K562 (cell line): ENCODE data around the gene RPL7A. TPM values are rescaled to one million over a fixed set of nuclear protein-coding genes. Genes with fewer than 3 reads are reported as not detected.

ENCODE experiments used
- CBX1 ChIP-seq: sonication (generic); IDR thresholded peaks from 2 replicates; pipeline ENCODE4 v1.6.1; 2016; ENCODE audit warnings: antibody characterized with exemption, low read depth, mild to moderate bottlenecking
- HMG20A ChIP-seq: fragments of 450-650 bp; formaldehyde crosslinking; conservative IDR thresholded peaks from 2 replicates; pipeline ENCODE4 v1.4.0; 2020; ENCODE audit warnings: mild to moderate bottlenecking, mixed read lengths
- ILK ChIP-seq: fragments of 450-650 bp; IDR thresholded peaks from 2 replicates; pipeline ENCODE4 v1.6.1; 2016; ENCODE audit warnings: missing genetic modification characterization, low read depth, mild to moderate bottlenecking, missing compliant biosample characterization, moderate library complexity, borderline replicate concordance
- PTRF ChIP-seq: fragments of 450-650 bp; IDR thresholded peaks from 2 replicates; pipeline ENCODE4 v1.6.1; 2016; ENCODE audit warnings: mild to moderate bottlenecking, missing genetic modification characterization, missing compliant biosample characterization
- PYGO2 ChIP-seq: fragments of 450-650 bp; IDR thresholded peaks from 2 replicates; pipeline ENCODE4 v1.6.1; 2016; ENCODE audit warnings: mild to moderate bottlenecking, missing genetic modification characterization, moderate library complexity, missing compliant biosample characterization
- SAP30 ChIP-seq: fragments of 200-600 bp; sonication (generic); IDR thresholded peaks from 2 replicates; pipeline ENCODE4 v1.6.1; 2012; ENCODE audit warnings: borderline replicate concordance, low read depth, mild to moderate bottlenecking, moderate library complexity, low read length, control low read depth, inconsistent platforms; ENCODE audit not compliant: insufficient read depth, poor library complexity, severe bottlenecking
- ZBTB40 ChIP-seq, 2 experiments: fragments of 450-650 bp in 1 of 2; sonication (generic) in 1 of 2; formaldehyde crosslinking in 1 of 2; IDR thresholded peaks; 2 replicates each; pipeline versions ENCODE4 v1.7.1 to v1.9.0; 2016 to 2022; ENCODE audit warnings: inconsistent platforms in 1 of 2, mild to moderate bottlenecking in 1 of 2, missing genetic modification reagents in 1 of 2
- ZNF239 ChIP-seq: fragments of 250-450 bp; sonication (Bioruptor Pico); IDR thresholded peaks from 2 replicates; pipeline ENCODE4 v1.4.0; 2020; ENCODE audit warnings: mild to moderate bottlenecking
- polyA plus RNA-seq, 8 experiments: library from polyadenylated mRNA; depleted of rRNA in 4 of 8; stranded (reverse) in 5 of 8; unstranded in 3 of 8; fragments of >200 nt; fragmentation: Nextera tagmentation in 2 of 8; fragmentation: Illumina TruSeq in 1 of 8; extraction: Ambion mirVana in 2 of 8; extraction: Trizol in 1 of 8; gene quantifications; 2 replicates each; pipeline versions ENCODE4 v1.2.1 to v1.2.3, GENCODE V29; 2011 to 2014; ENCODE audit warnings: inconsistent platforms in 1 of 8, missing spikeins in 1 of 8
- total RNA-seq, 7 experiments: library from RNA; depleted of rRNA in 6 of 7; stranded (reverse); fragments of >200 nt in 6 of 7; fragmentation: Illumina TruSeq in 2 of 7; extraction: Trizol in 2 of 7; gene quantifications; 2 replicates each; pipeline versions ENCODE4 v1.2.1 to v1.2.3, GENCODE V29; 2011 to 2021; ENCODE audit warnings: low replicate concordance in 1 of 7
- TF ChIP-seq, protein P1 (sequence below): fragments of 250-450 bp; sonication (Bioruptor Pico); IDR thresholded peaks from 2 replicates; pipeline ENCODE4 v1.4.0; 2020; ENCODE audit warnings: mild to moderate bottlenecking, moderate library complexity
- TF ChIP-seq, protein P2 (sequence below): fragments of 250-450 bp; sonication (Bioruptor Pico); IDR thresholded peaks from 2 replicates; pipeline ENCODE4 v1.5.0; 2021
- TF ChIP-seq, protein P3 (sequence below): fragments of 250-450 bp; sonication (Bioruptor Pico); IDR thresholded peaks from 2 replicates; pipeline ENCODE4 v1.4.0; 2020; ENCODE audit warnings: borderline replicate concordance
- TF ChIP-seq, protein P4 (sequence below): fragments of 450-650 bp; formaldehyde crosslinking; IDR thresholded peaks from 2 replicates; pipeline ENCODE4 v1.4.0; 2020; ENCODE audit warnings: mild to moderate bottlenecking, mixed read lengths

The RPL7A gene
- total and polyA plus RNA-seq, 9 of the 15 experiments (the other 6 are each of a cell fraction or from before 2014, with no cell fraction given): 1,935 to 3,760 (median 2,652) TPM

DNA sequence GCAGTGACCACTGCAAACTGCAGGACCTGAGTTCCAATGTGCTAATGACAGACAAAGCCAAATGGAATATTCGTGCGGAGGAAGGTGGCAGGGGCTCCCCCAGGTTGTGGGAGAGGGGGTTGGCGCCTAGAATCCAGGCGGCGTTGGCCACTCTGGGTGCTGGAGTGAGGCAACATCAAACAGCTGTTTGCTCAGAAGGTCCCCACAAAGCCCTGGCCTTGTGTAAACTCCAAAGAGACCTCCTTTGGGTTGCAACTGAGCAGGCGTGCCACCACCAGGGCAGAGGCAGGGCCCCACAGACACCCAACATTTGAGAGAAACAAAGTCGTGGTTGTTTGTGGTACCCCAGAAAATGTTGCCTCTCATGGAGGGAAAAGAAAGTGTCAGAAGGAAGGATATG is 42.7 kb downstream of the RPL7A start (continued):
- TF ChIP-seq ZBTB40 (IDR thresholded peaks at IDR 0.05) (no peak), ZBTB40 (CRISPR knock-in tag; IDR thresholded peaks at IDR 0.05) (no peak), ILK (tag) (no peak), CBX1 (no peak), ZNF239 (CRISPR knock-in tag) (no peak), PYGO2 (tag) (no peak), SAP30 (no peak), PTRF (tag) (no peak), HMG20A (no peak)
- TF ChIP-seq, protein P1, sequence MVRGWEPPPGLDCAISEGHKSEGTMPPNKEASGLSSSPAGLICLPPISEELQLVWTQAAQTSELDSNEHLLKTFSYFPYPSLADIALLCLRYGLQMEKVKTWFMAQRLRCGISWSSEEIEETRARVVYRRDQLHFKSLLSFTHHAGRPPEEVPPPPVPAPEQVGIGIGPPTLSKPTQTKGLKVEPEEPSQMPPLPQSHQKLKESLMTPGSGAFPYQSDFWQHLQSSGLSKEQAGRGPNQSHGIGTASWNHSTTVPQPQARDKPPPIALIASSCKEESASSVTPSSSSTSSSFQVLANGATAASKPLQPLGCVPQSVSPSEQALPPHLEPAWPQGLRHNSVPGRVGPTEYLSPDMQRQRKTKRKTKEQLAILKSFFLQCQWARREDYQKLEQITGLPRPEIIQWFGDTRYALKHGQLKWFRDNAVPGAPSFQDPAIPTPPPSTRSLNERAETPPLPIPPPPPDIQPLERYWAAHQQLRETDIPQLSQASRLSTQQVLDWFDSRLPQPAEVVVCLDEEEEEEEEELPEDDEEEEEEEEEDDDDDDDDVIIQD (CRISPR knock-in tag): no peak
- TF ChIP-seq, protein P2, sequence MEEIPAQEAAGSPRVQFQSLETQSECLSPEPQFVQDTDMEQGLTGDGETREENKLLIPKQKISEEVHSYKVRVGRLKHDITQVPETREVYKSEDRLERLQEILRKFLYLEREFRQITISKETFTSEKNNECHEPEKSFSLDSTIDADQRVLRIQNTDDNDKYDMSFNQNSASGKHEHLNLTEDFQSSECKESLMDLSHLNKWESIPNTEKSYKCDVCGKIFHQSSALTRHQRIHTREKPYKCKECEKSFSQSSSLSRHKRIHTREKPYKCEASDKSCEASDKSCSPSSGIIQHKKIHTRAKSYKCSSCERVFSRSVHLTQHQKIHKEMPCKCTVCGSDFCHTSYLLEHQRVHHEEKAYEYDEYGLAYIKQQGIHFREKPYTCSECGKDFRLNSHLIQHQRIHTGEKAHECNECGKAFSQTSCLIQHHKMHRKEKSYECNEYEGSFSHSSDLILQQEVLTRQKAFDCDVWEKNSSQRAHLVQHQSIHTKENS: no peak
- TF ChIP-seq, protein P3, sequence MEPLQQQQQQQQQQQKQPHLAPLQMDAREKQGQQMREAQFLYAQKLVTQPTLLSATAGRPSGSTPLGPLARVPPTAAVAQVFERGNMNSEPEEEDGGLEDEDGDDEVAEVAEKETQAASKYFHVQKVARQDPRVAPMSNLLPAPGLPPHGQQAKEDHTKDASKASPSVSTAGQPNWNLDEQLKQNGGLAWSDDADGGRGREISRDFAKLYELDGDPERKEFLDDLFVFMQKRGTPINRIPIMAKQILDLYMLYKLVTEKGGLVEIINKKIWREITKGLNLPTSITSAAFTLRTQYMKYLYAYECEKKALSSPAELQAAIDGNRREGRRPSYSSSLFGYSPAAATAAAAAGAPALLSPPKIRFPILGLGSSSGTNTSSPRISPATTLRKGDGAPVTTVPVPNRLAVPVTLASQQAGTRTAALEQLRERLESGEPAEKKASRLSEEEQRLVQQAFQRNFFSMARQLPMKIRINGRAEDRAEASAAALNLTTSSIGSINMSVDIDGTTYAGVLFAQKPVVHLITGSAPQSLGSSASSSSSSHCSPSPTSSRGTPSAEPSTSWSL (CRISPR knock-in tag): no peak
- TF ChIP-seq, protein P4, sequence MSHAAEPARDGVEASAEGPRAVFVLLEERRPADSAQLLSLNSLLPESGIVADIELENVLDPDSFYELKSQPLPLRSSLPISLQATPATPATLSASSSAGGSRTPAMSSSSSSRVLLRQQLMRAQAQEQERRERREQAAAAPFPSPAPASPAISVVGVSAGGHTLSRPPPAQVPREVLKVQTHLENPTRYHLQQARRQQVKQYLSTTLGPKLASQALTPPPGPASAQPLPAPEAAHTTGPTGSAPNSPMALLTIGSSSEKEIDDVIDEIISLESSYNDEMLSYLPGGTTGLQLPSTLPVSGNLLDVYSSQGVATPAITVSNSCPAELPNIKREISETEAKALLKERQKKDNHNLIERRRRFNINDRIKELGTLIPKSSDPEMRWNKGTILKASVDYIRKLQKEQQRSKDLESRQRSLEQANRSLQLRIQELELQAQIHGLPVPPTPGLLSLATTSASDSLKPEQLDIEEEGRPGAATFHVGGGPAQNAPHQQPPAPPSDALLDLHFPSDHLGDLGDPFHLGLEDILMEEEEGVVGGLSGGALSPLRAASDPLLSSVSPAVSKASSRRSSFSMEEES (CRISPR knock-in tag): no peak
